Measurements from ENCODE around the gene PRSS22. TPM values are rescaled to one million over a fixed set of nuclear protein-coding genes. Genes with fewer than 3 reads are reported as not detected.

Gene PRSS22
- polyA plus RNA-seq, 1 donor (not counting 4 experiments of a cell fraction or from before 2014, with no cell fraction given), result 2.2 TPM

DNA sequence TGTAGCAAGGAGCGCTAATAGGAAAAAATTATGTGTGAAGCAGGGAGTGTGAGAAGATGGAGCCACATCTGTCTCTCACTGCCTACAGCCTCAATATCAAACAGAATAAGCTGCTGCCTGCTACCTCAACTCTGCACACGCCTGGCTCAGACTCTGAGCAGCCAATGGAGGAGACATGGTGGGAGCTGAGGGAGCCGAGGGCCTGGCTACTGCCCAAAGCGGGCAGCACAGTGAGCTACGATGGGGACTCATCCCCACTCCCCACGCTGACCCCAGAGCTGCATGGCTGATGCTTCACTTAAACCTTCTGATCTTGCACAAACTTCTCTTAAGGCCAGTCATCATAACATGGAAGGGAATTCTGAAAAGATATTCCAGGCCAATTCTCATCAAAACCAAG lies 14.0 kb upstream of the PRSS22 start:
- DNase-seq (ENCODE audit: low read depth, low spot score), result no peak
- Histone ChIP-seq H3K9me3 (ENCODE audit: control insufficient read depth, low read depth, low read length) (no peaks in the 10 kb centered on the region), H3K27me3 (ENCODE audit: control insufficient read depth, extremely low read depth, insufficient read depth, low read length) (no peaks in the 10 kb centered on the region), H3K4me2 (ENCODE audit: control insufficient read depth, extremely low read depth, insufficient read depth, low read depth, low read length) (no peak overlapping the region), H3K4me3 (ENCODE audit: control insufficient read depth in 2 of 3, extremely low read depth in 1 of 3, insufficient read depth in 2 of 3, low read depth in 1 of 3, low read length in 3 of 3) (no peak overlapping the region), H3K9ac (ENCODE audit: control insufficient read depth, extremely low read depth, insufficient read depth, low read length) (no peak overlapping the region), H3K79me2 (ENCODE audit: control insufficient read depth, insufficient read depth, low read length) (no peaks in the 10 kb centered on the region), H3K4me1 (ENCODE audit: control insufficient read depth, extremely low read depth, insufficient read depth, low read length) (peaks cover 7% of the 10 kb centered on the region), H4K20me1 (ENCODE audit: control insufficient read depth, extremely low read depth, insufficient read depth, low read length) (no peaks in the 10 kb centered on the region), H2AFZ (ENCODE audit: control insufficient read depth, low read length) (no peak overlapping the region), H3K9me1 (ENCODE audit: control insufficient read depth, extremely low read depth, insufficient read depth, low read length) (no peaks in the 10 kb centered on the region), H3K27ac (ENCODE audit: control insufficient read depth, insufficient read depth, low read length) (no peak overlapping the region), H3K36me3 (ENCODE audit: control insufficient read depth in 2 of 2, extremely low read depth in 1 of 2, insufficient read depth in 2 of 2, low read length in 2 of 2) (no peaks in the 10 kb centered on the region)
- TF ChIP-seq EZH2 (IDR thresholded peaks at IDR 0.05; ENCODE audit: low read length), result no peak
- TF ChIP-seq, protein P1, sequence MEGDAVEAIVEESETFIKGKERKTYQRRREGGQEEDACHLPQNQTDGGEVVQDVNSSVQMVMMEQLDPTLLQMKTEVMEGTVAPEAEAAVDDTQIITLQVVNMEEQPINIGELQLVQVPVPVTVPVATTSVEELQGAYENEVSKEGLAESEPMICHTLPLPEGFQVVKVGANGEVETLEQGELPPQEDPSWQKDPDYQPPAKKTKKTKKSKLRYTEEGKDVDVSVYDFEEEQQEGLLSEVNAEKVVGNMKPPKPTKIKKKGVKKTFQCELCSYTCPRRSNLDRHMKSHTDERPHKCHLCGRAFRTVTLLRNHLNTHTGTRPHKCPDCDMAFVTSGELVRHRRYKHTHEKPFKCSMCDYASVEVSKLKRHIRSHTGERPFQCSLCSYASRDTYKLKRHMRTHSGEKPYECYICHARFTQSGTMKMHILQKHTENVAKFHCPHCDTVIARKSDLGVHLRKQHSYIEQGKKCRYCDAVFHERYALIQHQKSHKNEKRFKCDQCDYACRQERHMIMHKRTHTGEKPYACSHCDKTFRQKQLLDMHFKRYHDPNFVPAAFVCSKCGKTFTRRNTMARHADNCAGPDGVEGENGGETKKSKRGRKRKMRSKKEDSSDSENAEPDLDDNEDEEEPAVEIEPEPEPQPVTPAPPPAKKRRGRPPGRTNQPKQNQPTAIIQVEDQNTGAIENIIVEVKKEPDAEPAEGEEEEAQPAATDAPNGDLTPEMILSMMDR (optimal IDR thresholded peaks at IDR 0.05 in 1 of 3, IDR thresholded peaks at IDR 0.05 in 1 of 3, conservative IDR thresholded peaks at IDR 0.05 in 1 of 3; ENCODE audit: extremely low read depth in 1 of 3, insufficient read depth in 2 of 3, low read length in 3 of 3), result no peak
- dilution Hi-C loops (cut with MboI; ENCODE audit: extremely low pct_ligation_motif_present, low sequenced_read_pairs), result no loop called here
- FAIRE-seq, result no peak

DNA sequence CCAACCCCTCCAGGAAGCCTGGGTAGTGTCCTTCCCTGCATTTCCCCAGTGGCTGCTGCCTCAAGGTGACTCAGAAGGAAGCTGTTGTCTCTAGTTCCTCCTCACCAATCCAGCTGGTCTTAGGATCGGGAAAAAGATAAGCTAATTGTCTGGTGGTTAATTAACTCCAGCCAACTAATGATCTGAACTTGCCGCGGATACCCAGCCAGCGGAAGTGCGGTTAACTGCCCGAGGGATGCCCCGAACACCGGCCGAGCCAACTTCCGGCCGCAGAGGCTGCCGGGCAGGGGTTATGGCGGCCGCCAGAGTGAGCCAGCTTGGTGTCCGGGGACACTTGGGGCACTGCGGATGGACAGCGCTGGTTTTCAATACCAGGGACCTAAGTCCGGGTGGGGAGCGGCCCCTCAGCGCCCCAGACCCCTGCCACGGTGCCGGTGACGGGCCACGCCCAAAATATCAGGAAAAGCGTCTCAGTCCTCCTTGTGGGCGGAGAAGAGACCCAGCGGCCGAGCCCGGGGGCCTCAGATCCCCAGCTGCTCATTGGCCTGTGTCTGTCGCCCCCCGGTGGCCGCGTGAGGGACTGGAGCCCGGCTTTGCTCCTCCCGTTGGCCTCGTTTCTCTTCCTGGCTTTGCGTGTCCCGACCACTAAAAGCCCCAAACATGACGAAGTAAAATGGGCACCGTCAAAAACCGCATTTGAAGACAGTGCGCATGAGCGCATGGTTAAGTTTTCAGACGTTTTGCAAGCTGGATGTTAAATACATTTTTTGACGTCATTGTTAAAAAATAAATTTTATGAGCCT lies 10.2 kb upstream of the PRSS22 start:
- H3K4me1 ChIP-seq (ENCODE audit: control insufficient read depth, extremely low read depth, insufficient read depth, low read length), result peaks cover 7% of the 10 kb centered on the region
- no peaks in the 10 kb centered on the region for H3K79me2 ChIP-seq (ENCODE audit: control insufficient read depth, insufficient read depth, low read length)
- no peaks in the 10 kb centered on the region for H3K27me3 ChIP-seq (ENCODE audit: control insufficient read depth, extremely low read depth, insufficient read depth, low read length)
- H4K20me1 ChIP-seq (ENCODE audit: control insufficient read depth, extremely low read depth, insufficient read depth, low read length), result no peaks in the 10 kb centered on the region
- dilution Hi-C loops (cut with MboI; ENCODE audit: extremely low pct_ligation_motif_present, low sequenced_read_pairs), result no loop called here
- H3K9me1 ChIP-seq (ENCODE audit: control insufficient read depth, extremely low read depth, insufficient read depth, low read length), result no peaks in the 10 kb centered on the region
- peak overlapping the region; percentile 73 for H3K9ac ChIP-seq (ENCODE audit: control insufficient read depth, extremely low read depth, insufficient read depth, low read length)
- FAIRE-seq (peak; percentile 88), DNase-seq (ENCODE audit: low read depth, low spot score) (peak; percentile 87)
- no peaks in the 10 kb centered on the region for H3K9me3 ChIP-seq (ENCODE audit: control insufficient read depth, low read depth, low read length)
- peak overlapping the region; percentile 98 for H3K4me2 ChIP-seq (ENCODE audit: control insufficient read depth, extremely low read depth, insufficient read depth, low read depth, low read length)
- no peaks in the 10 kb centered on the region for H3K36me3 ChIP-seq (ENCODE audit: control insufficient read depth in 2 of 2, extremely low read depth in 1 of 2, insufficient read depth in 2 of 2, low read length in 2 of 2)
- peak overlapping the region; percentile 47 to 74 (median 68) for H3K4me3 ChIP-seq (ENCODE audit: control insufficient read depth in 2 of 3, extremely low read depth in 1 of 3, insufficient read depth in 2 of 3, low read depth in 1 of 3, low read length in 3 of 3)
- TF ChIP-seq EZH2 (IDR thresholded peaks at IDR 0.05; ENCODE audit: low read length), result no peak
- TF ChIP-seq, protein P1 (optimal IDR thresholded peaks at IDR 0.05 in 1 of 3, IDR thresholded peaks at IDR 0.05 in 1 of 3, conservative IDR thresholded peaks at IDR 0.05 in 1 of 3; ENCODE audit: extremely low read depth in 1 of 3, insufficient read depth in 2 of 3, low read length in 3 of 3), result peak; percentile 94 to 97 (median 94)
- H3K27ac ChIP-seq (ENCODE audit: control insufficient read depth, insufficient read depth, low read length), result peak overlapping the region; percentile 59
- peak overlapping the region; percentile 85 for H2AFZ ChIP-seq (ENCODE audit: control insufficient read depth, low read length)
